OCI-LY7 (cell line): ENCODE data around the gene CATSPERE. TPM values are rescaled to one million over a fixed set of nuclear protein-coding genes. Genes with fewer than 3 reads are reported as not detected.

ENCODE experiments used
- Bru-seq: library from RNA; stranded (reverse); fragments of 400-500 nt; gene quantifications from one replicate; lab custom pipeline; 2021; lab: Mats Ljungman, UMichigan
- BruChase-seq, 2 experiments: library from RNA; stranded (reverse); fragments of 400-500 nt; gene quantifications; one replicate each; lab custom pipeline; 2021; lab: Mats Ljungman, UMichigan
- BruUV-seq: library from RNA; stranded (reverse); fragments of 400-500 nt; replicated peaks from 2 replicates; lab custom pipeline; 2021; lab: Mats Ljungman, UMichigan
- CTCF ChIA-PET: fragments of 300-600 bp; sonication (Branson Sonifier 250); formaldehyde crosslinking; loops from one replicate; lab custom pipeline; 2022; ENCODE audit warnings: antibody characterized with exemption; ENCODE audit not compliant: unreplicated experiment; lab: Charles Lee
- POLR2A ChIA-PET: fragments of 300-600 bp; sonication (Branson Sonifier 250); formaldehyde crosslinking; loops from one replicate; lab custom pipeline; 2022; ENCODE audit warnings: antibody characterized with exemption; lab: Charles Lee
- DNase-seq: peaks from one replicate; pipeline ENCODE4 v3.0.0-alpha.2; 2015; ENCODE audit warnings: low spot score
- H2AFZ ChIP-seq: fragments of 200-600 bp; sonication (generic), shearing (Covaris generic); 2 replicates; pipeline ENCODE4 v1.6.1; 2014; ENCODE audit warnings: mild to moderate bottlenecking, antibody characterized with exemption, low read length, moderate library complexity
- H3K27ac ChIP-seq: fragments of 200-600 bp; sonication (generic); 2 replicates; pipeline ENCODE4 v1.5.1; 2014; ENCODE audit warnings: mixed run types, low read depth, mild to moderate bottlenecking, moderate library complexity, low read length, inconsistent platforms; ENCODE audit not compliant: poor library complexity, severe bottlenecking
- H3K36me3 ChIP-seq: fragments of 200-600 bp; sonication (generic); 2 replicates; pipeline ENCODE4 v1.6.1; 2014; ENCODE audit warnings: mild to moderate bottlenecking, antibody characterized with exemption, low read length, moderate library complexity, mixed read lengths; ENCODE audit not compliant: insufficient read depth
- H3K4me1 ChIP-seq: fragments of 200-600 bp; sonication (generic); 2 replicates; pipeline ENCODE4 v1.5.1; 2014; ENCODE audit warnings: mild to moderate bottlenecking, low read length; ENCODE audit not compliant: insufficient read depth, poor library complexity, severe bottlenecking
- H3K4me2 ChIP-seq: fragments of 200-600 bp; sonication (generic); 2 replicates; pipeline ENCODE4 v1.6.1; 2014; ENCODE audit warnings: mild to moderate bottlenecking, low read length
- H3K4me3 ChIP-seq: fragments of 200-600 bp; sonication (generic); 2 replicates; pipeline ENCODE4 v1.5.1; 2014; ENCODE audit warnings: mild to moderate bottlenecking, low read depth, low read length; ENCODE audit not compliant: poor library complexity, severe bottlenecking
- H3K79me2 ChIP-seq: fragments of 200-600 bp; sonication (generic); 2 replicates; pipeline ENCODE4 v1.6.1; 2016; ENCODE audit warnings: low read depth, mild to moderate bottlenecking, low read length, moderate library complexity, mixed read lengths; ENCODE audit not compliant: insufficient read depth
- H3K9me2 ChIP-seq: fragments of 200-600 bp; sonication (generic); 2 replicates; pipeline ENCODE4 v1.6.1; 2016; ENCODE audit warnings: mild to moderate bottlenecking, low read length, mixed read lengths; ENCODE audit not compliant: insufficient read depth
- H3K9me3 ChIP-seq: fragments of 200-600 bp; sonication (generic); 2 replicates; pipeline ENCODE4 v1.6.1; 2014; ENCODE audit warnings: mild to moderate bottlenecking, mixed run types, low read length, mixed read lengths
- H4K20me1 ChIP-seq: fragments of 200-600 bp; sonication (generic); 2 replicates; pipeline ENCODE4 v1.6.1; 2014; ENCODE audit warnings: mild to moderate bottlenecking, antibody characterized with exemption, low read length, moderate library complexity, mixed read lengths; ENCODE audit not compliant: insufficient read depth
- CTCF ChIP-seq: fragments of 200-600 bp; sonication (generic); conservative IDR thresholded peaks from 2 replicates; pipeline ENCODE4 v1.5.1; 2014; ENCODE audit warnings: mild to moderate bottlenecking, antibody characterized with exemption, low read length, moderate library complexity, mixed read lengths
- EZH2phosphoT487 ChIP-seq: fragments of 200-600 bp; sonication (generic); IDR thresholded peaks from 2 replicates; pipeline ENCODE4 v1.6.1; 2018; ENCODE audit warnings: low read depth, borderline replicate concordance, mild to moderate bottlenecking, mixed run types, antibody characterized with exemption, low read length, moderate library complexity, mixed read lengths
- intact Hi-C: fragments of 100-400 bp; cut with micrococcal nuclease; formaldehyde crosslinking; loops from one replicate; pipeline ENCODE4 v1.10.0; 2022; ENCODE audit not compliant: unreplicated experiment
- long read RNA-seq: library from polyadenylated mRNA; stranded (forward); transcript quantifications from one replicate; pipeline ENCODE4 v2.0.0, GENCODE V29; 2022
- total RNA-seq, 2 experiments: library from RNA; depleted of rRNA in 1 of 2; stranded (reverse); fragments of >200 nt in 1 of 2; shearing (Covaris generic) in 1 of 2; gene quantifications; 2 replicates each; pipeline ENCODE4 v1.2.3, GENCODE V29; 2014 to 2022

The CATSPERE gene
- 0.41 TPM in 1 of 2 replicates, not detected in the other for total RNA-seq (2014; rRNA removed; shearing (Covaris generic))
- total RNA-seq (2022), result 0.79 and 1.1 TPM in 2 replicates
- percentile 36 among the genes with signal in this experiment for Bru-seq, nascent RNA
- BruChase-seq, experiment 1, labeled RNA remaining after a 6-hour chase, result percentile 36 among the genes with signal in this experiment
- BruChase-seq, experiment 2, labeled RNA remaining after a 2-hour chase, result percentile 40 among the genes with signal in this experiment
- long read RNA-seq, partial matches to known transcripts, result 0 of 3 reads
- long read RNA-seq, other reads (novel, unspliced or antisense), result 3 of 3 reads

- peaks cover 4% of the 10 kb centered on the region for H3K36me3 ChIP-seq
- no peaks in the 10 kb centered on the region for H4K20me1 ChIP-seq
- H3K4me3 ChIP-seq, result peak within 1 kb of the TSS; percentile 62
- H3K9me3 ChIP-seq, result peaks cover 11% of the 10 kb centered on the region; the same call in 1 of the 2 replicates
- peak; percentile 72 for DNase-seq
- no TSS peak for BruUV-seq
- intact Hi-C loops, result no loop called here
- ChIA-PET POLR2A (no interaction called here), CTCF (no interaction called here)
- peaks cover 6% of the 10 kb centered on the region for H3K4me1 ChIP-seq
- no peaks in the 10 kb centered on the region for H3K79me2 ChIP-seq
- TF ChIP-seq EZH2phosphoT487, result no peak
- no peak for TF ChIP-seq CTCF
- H2AFZ ChIP-seq, result peak within 1 kb of the TSS; percentile 85
- H3K9me2 ChIP-seq, result no peaks in the 10 kb centered on the region
- no peak within 1 kb of the TSS for H3K27ac ChIP-seq
- peak within 1 kb of the TSS; percentile 56 for H3K4me2 ChIP-seq
These were observed at the start of gene CATSPERE for GRCh38 chr1:244461245-244462071. Gene CATSPERE (plus strand): TSS chr1:244461273. CDS start chr1:244461430, 157 bp downstream.

GRCh38 chr1:244412176-244412575 lies 48.9 kb upstream of the CATSPERE start:
- Histone ChIP-seq H3K4me3 (no peak overlapping the region), H3K27ac (no peak overlapping the region), H4K20me1 (no peaks in the 10 kb centered on the region), H3K36me3 (peaks cover 100% of the 10 kb centered on the region), H3K9me2 (no peaks in the 10 kb centered on the region), H3K79me2 (no peaks in the 10 kb centered on the region), H3K9me3 (no peaks in the 10 kb centered on the region), H2AFZ (no peak overlapping the region), H3K4me2 (no peak overlapping the region), H3K4me1 (no peaks in the 10 kb centered on the region)
- no peak for TF ChIP-seq EZH2phosphoT487
- TF ChIP-seq CTCF, result no peak
- POLR2A ChIA-PET, result interaction anchor here (0.6 to 1.1 kb wide), 3 partner anchors 14 to 38 kb away, joined by 3 to 5 read pairs (median 3); no protein-coding TSS in a partner anchor
- no TSS peak for BruUV-seq
- CTCF ChIA-PET, result no interaction called here
- intact Hi-C loops, result no loop called here
- DNase-seq, result no peak
